G401 (cell line): ENCODE data around the gene CBLC. TPM values are rescaled to one million over a fixed set of nuclear protein-coding genes. Genes with fewer than 3 reads are reported as not detected.

Experiments used
- DNase-seq: peaks from one replicate; pipeline ENCODE4 v3.0.0-alpha.2; 2015; ENCODE audit warnings: low spot score
- in situ Hi-C: cut with HindIII; loops from 2 replicates; pipeline ENCODE4 v1.10.0; 2016; ENCODE audit warnings: low sequenced_read_pairs, mixed read lengths
- total RNA-seq: library from RNA; depleted of rRNA; stranded (reverse); fragments of >200 nt; shearing (Covaris generic); gene quantifications from 2 replicates; pipeline ENCODE4 v1.2.3, GENCODE V29; 2014; rRNA removed

CBLC gene
- total RNA-seq, 1 experiment from 2014 or later = not detected

- in situ Hi-C loops = loop anchor here (25.0 kb wide), 1 partner anchor 129 kb away; no protein-coding TSS in a partner anchor
- DNase-seq = no peak
Observed at GRCh38 chr19:44841231-44841630, 63.5 kb downstream of the CBLC start.

GRCh38 chr19:44845286-44845611, 67.6 kb downstream of the CBLC start:
- DNase-seq = no peak
- in situ Hi-C loops = loop anchor here (25.0 kb wide), 1 partner anchor 133 kb away; no protein-coding TSS in a partner anchor

- in situ Hi-C loops = loop anchor here (25.0 kb wide), 1 partner anchor 134 kb away; no protein-coding TSS in a partner anchor
- DNase-seq = peak; percentile 71
Observed at GRCh38 chr19:44845612-44846454, 68.1 kb downstream of the CBLC start, which contains the start of gene NECTIN2. Gene NECTIN2 (plus strand): TSS chr19:44846297. CDS start chr19:44846526, 229 bp downstream.

GRCh38 chr19:44846455-44847143, 68.9 kb downstream of the CBLC start:
- in situ Hi-C loops = loop anchor here (25.0 kb wide), 1 partner anchor 134 kb away; no protein-coding TSS in a partner anchor
- no peak for DNase-seq

GRCh38 chr19:44847144-44848035, 69.7 kb downstream of the CBLC start:
- no peak for DNase-seq
- in situ Hi-C loops = loop anchor here (25.0 kb wide), 1 partner anchor 135 kb away; no protein-coding TSS in a partner anchor

- DNase-seq = no peak
- in situ Hi-C loops = loop anchor here (25.0 kb wide), 1 partner anchor 136 kb away; no protein-coding TSS in a partner anchor
Observed at GRCh38 chr19:44848036-44848811, 70.5 kb downstream of the CBLC start.

- no peak for DNase-seq
- in situ Hi-C loops = loop anchor here (25.0 kb wide), 1 partner anchor 137 kb away; no protein-coding TSS in a partner anchor
Observed at GRCh38 chr19:44848812-44849447, 71.2 kb downstream of the CBLC start.

Other genes with a start within 250 kb of the CBLC start
- gene CEACAM20, start 248.2 kb upstream of the CBLC start, total RNA-seq = not detected in 2 replicates
- gene IGSF23, start 164.3 kb upstream of the CBLC start, total RNA-seq = not detected in 2 replicates
- 36.7 and 43.1 TPM in 2 replicates for gene PVR, start 134.0 kb upstream of the CBLC start, total RNA-seq
- gene CEACAM19, start 106.4 kb upstream of the CBLC start, total RNA-seq = 0.78 TPM in 1 of 2 replicates, not detected in the other
- not detected in 2 replicates for gene CEACAM16, start 78.7 kb upstream of the CBLC start, total RNA-seq
- gene BCL3, start 29.2 kb upstream of the CBLC start, total RNA-seq = 6.6 and 9.1 TPM in 2 replicates
- gene BCAM, start 31.2 kb downstream of the CBLC start, total RNA-seq = 28.5 and 28.9 TPM in 2 replicates
- 126 and 154 TPM in 2 replicates for gene NECTIN2, start 68.4 kb downstream of the CBLC start, total RNA-seq
- 226 and 256 TPM in 2 replicates for gene TOMM40, start 113.4 kb downstream of the CBLC start, total RNA-seq
- gene APOE, start 127.9 kb downstream of the CBLC start, total RNA-seq = 2,018 and 2,607 TPM in 2 replicates
- 182 and 412 TPM in 2 replicates for gene APOC1, start 136.7 kb downstream of the CBLC start, total RNA-seq
- gene APOC4, start 164.3 kb downstream of the CBLC start, total RNA-seq = not detected in 2 replicates
- gene APOC2, start 168.2 kb downstream of the CBLC start, total RNA-seq = not detected in 2 replicates
- 6.2 and 17.2 TPM in 2 replicates for gene CLPTM1, start 177.5 kb downstream of the CBLC start, total RNA-seq
- 12.7 and 16.6 TPM in 2 replicates for gene RELB, start 223.6 kb downstream of the CBLC start, total RNA-seq